DMS79 treated with DMSO at 0.1 percent for 48 hours (cell line): ENCODE results near the gene IDS.

ENCODE experiments used
- DNase-seq: peaks from one replicate; lab custom pipeline; 2025; lab: John Stamatoyannopoulos, UW

IDS gene

DNA sequence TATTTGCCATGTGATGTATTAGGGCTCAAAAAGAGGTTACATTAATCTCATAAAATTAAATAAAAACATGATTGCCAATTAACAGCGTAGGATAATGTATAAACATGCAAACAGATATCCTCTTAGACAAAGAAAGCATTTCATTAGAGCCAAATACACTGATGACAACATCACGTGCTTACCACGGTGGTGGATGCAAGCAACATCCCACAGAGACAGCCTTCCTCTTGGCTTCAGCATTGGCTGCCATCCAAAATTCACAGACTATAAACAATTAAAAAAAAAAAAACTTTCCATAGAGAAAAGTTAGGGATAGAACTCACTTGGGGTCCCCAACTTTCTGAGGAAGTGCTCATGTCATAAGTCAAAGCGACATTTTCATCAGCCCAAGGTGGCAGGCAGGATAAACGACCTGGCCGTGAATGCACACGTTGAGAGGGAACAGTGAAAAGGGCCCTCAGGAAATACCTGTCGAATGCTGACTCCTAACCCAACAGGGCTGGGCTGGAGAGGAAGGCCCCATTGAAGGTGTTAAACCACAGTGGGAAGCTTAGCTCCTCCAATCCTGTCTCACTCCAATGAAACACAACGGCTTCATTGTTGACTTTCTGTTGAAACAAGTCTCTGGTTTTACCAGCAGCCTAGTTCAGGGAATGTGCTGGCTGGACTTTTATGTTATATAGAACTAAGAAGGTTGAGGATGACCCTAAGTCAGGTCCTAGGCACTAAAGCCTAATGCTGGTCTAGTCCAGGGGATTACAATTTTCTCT is 48.4 kb downstream of the IDS start:
- no peak for DNase-seq

DNA sequence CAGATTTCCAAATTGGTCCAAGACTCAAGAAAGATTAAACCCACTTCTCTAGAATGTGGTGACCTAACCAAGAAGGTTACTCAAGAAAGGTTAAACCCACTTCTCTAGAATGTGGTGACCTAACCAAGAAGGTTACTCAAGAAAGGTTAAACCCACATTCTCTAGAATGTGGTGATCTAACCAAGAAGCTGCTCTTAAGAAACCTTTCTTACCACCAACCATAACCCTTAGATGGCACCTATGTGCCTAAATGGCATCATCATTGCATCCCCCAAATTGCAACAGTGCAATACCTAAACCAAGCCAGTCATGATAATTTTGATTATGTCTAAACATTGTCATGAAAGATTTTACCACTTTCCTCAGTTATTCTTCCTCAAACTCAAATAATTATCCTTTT is 49.2 kb downstream of the IDS start:
- DNase-seq: no peak

DNA sequence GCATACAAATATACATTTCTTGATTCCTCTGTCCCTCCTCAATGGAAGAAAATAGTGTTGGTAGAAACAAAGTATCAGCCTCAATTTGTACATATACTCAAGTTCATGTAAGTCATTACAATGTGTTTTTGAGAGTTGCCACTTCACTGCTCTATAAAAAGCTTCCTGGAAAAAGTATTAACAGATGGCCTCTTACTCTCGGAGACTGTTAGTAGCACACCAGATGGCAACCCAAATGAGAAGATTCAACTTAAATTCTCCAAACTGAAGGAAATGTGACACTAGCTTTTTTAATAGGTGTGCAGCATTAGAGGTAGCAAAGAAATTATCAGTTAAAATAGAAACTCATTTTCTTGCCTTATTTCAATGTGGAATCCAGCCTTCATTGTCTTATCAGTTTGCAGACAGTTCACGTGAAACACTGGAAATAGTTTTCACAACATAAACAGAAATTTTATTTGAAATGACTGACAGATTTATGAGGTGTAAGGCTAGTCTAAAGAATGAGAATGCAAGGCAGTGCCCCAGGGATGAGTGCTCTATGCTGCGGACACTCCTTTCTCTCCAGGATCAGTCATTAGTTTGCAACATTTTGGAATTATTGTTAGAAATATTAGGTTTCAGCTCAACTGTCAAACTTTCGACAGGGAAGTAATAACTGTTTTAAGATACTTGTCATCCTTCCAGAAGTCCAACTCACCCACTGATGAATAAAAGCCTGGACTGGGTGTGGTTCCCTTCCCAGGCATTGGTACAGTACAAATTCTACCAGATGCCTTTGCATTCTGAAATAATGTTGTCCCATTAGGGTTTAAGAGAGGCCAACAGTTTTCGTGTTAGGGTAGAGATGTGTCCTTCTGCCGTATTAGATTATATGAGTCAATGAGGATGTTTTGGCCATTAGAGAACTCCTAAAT is 50.9 kb downstream of the IDS start:
- DNase-seq: no peak

DNA sequence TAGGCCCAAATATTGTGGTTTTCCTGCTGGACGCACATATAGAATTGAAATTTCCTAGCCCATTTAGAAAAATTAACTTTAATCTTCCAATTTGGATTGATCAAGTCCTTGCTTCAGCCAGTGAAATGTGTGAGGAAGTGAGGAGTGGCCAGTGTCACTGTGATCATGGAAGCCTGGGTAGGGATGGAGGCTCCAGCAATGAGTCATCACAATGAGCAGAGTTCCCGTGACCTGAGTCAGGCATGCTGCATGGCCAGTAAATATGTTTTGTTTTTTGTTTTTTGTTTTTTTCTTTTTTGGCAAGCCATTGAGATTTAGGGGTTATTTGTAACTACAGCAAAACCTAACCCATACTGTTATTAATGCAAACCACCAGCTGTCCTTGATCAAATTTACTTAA is 52.1 kb downstream of the IDS start:
- DNase-seq: no peak

DNA sequence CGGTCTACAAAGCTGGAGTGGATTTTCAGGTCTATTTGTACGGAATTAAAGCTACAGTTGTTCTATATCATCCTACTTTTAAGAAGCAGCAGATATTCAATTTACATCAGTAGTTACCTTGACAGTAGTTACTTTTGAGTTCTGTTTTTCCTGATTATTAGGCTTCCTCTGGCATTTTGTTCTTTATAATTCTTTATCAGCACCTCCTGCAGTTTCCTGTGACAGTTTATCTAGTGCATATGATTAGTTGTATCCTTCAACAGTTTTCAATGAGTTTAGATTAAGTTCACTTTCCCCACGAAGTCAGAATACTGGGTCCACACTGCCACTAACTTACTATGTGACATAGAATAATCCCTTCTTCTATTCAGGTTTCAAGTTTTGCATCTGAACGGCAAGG is 71.7 kb downstream of the IDS start:
- DNase-seq: no peak

DNA sequence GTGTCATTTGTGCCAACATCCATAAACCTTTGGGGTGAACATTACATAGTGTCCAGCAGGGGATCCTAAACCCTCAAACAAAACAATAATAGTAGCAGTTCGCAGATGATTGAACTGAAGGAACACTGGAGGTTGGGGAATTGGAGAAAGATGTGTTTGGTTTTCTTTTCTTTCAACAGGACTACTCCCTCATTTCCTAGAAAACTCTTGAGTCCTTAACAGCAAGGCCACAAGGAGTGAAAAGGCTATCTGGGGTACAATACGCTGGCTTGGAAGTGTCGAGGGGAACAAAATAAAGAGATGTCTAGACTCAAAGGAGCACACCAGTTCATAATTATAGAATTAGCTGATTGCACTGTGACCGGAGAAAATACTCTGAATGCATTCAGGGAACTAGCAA is 72.1 kb downstream of the IDS start:
- DNase-seq: no peak
